ENCODE data around the gene SIGLEC1.
A peak's percentile ranks its signal among the peaks of the same experiment; 100 is the strongest.

SIGLEC1 gene

GRCh38 chr20:3681352-3681930, 31.0 kb downstream of the SIGLEC1 start:
- H3K4me3 ChIP-seq (ENCODE audit: low read depth, low read length) = peak overlapping the region; percentile 51

- H3K4me3 ChIP-seq (ENCODE audit: low read depth, low read length) = no peak overlapping the region
Observed at GRCh38 chr20:3680701-3681351, 31.6 kb downstream of the SIGLEC1 start.

GRCh38 chr20:3679749-3680700, 32.4 kb downstream of the SIGLEC1 start:
- H3K4me3 ChIP-seq (ENCODE audit: low read depth, low read length) = no peak overlapping the region

GRCh38 chr20:3678856-3679720, 33.3 kb downstream of the SIGLEC1 start:
- H3K4me3 ChIP-seq (ENCODE audit: low read depth, low read length) = no peak overlapping the region

GRCh38 chr20:3678198-3678597, 34.2 kb downstream of the SIGLEC1 start:
- no peak overlapping the region for H3K4me3 ChIP-seq (ENCODE audit: low read depth, low read length)

GRCh38 chr20:3677733-3678132, 34.7 kb downstream of the SIGLEC1 start:
- H3K4me3 ChIP-seq (ENCODE audit: low read depth, low read length) = no peak overlapping the region

GRCh38 chr20:3674995-3675900, 37.2 kb downstream of the SIGLEC1 start:
- H3K4me3 ChIP-seq (ENCODE audit: low read depth, low read length) = no peak overlapping the region

- H3K4me3 ChIP-seq (ENCODE audit: low read depth, low read length) = no peak overlapping the region
Observed at GRCh38 chr20:3674447-3674846, 38.0 kb downstream of the SIGLEC1 start.

- H3K4me3 ChIP-seq (ENCODE audit: low read depth, low read length) = no peak overlapping the region
Observed at GRCh38 chr20:3673221-3674070, 39.0 kb downstream of the SIGLEC1 start.

- H3K4me3 ChIP-seq (ENCODE audit: low read depth, low read length) = no peak overlapping the region
Observed at GRCh38 chr20:3672547-3673171, 39.7 kb downstream of the SIGLEC1 start.

- H3K4me3 ChIP-seq (ENCODE audit: low read depth, low read length) = no peak overlapping the region
Observed at GRCh38 chr20:3671986-3672546, 40.3 kb downstream of the SIGLEC1 start.

GRCh38 chr20:3670945-3671344, 41.5 kb downstream of the SIGLEC1 start:
- H3K4me3 ChIP-seq (ENCODE audit: low read depth, low read length) = no peak overlapping the region

GRCh38 chr20:3670511-3670910, 41.9 kb downstream of the SIGLEC1 start:
- H3K4me3 ChIP-seq (ENCODE audit: low read depth, low read length) = no peak overlapping the region

GRCh38 chr20:3669710-3670367, 42.6 kb downstream of the SIGLEC1 start:
- no peak overlapping the region for H3K4me3 ChIP-seq (ENCODE audit: low read depth, low read length)

- H3K4me3 ChIP-seq (ENCODE audit: low read depth, low read length) = no peak overlapping the region
Observed at GRCh38 chr20:3667434-3668037, 44.9 kb downstream of the SIGLEC1 start.

- H3K4me3 ChIP-seq (ENCODE audit: low read depth, low read length) = no peak overlapping the region
Observed at GRCh38 chr20:3663858-3664257, 48.5 kb downstream of the SIGLEC1 start.

- no peak within 1 kb of the TSS for H3K4me3 ChIP-seq (ENCODE audit: low read depth, low read length)
Observed at GRCh38 chr20:3663031-3663701, 49.2 kb downstream of the SIGLEC1 start, which contains the start of gene GFRA4. TSS of gene GFRA4 (minus strand) at chr20:3663399. CDS start at chr20:3663399, 0 bp downstream.
